Spinal cord (tissue), 10 donors: ENCODE results near the gene VPS37B. TPM values are rescaled to one million over a fixed set of nuclear protein-coding genes. Genes with fewer than 3 reads are reported as not detected.
"Not testable (repeated sequence)": the region's sequence is repeated elsewhere in the genome, so short reads cannot be mapped to it uniquely, and the experiment has no call there.

ENCODE experiments used
- DNase-seq, 6 donors: peaks; one replicate each; pipeline versions ENCODE4 v3.0.0 to v3.0.0-alpha.2; 2013 to 2015; ENCODE audit warnings: low spot score in 6 of 6, low read depth in 4 of 6
- H3K27ac ChIP-seq: one replicate; pipeline ENCODE4 v1.5.1; 2013; ENCODE audit warnings: low read depth, low read length, control low read depth
- H3K27me3 ChIP-seq: one replicate; pipeline ENCODE4 v1.6.1; 2013; ENCODE audit warnings: low read length; ENCODE audit not compliant: control insufficient read depth, insufficient read depth
- H3K36me3 ChIP-seq: one replicate; pipeline ENCODE4 v1.6.1; 2013; ENCODE audit warnings: low read length; ENCODE audit not compliant: control insufficient read depth, insufficient read depth
- H3K4me1 ChIP-seq: one replicate; pipeline ENCODE4 v1.6.1; 2013; ENCODE audit warnings: low read length; ENCODE audit not compliant: control insufficient read depth, insufficient read depth
- H3K4me3 ChIP-seq: one replicate; pipeline ENCODE4 v1.5.1; 2013; ENCODE audit warnings: low read depth, low read length, control low read depth
- H3K9me3 ChIP-seq: one replicate; pipeline ENCODE4 v1.6.1; 2013; ENCODE audit warnings: low read length; ENCODE audit not compliant: control insufficient read depth, insufficient read depth
- WGBS: methylation state at CpG from one replicate; pipeline ENCODE4 v1.1.5; 2013; ENCODE audit warnings: missing lambda C conversion rate; ENCODE audit not compliant: insufficient coverage; 5-methylcytosine and 5-hydroxymethylcytosine counted together
- polyA plus RNA-seq, 2 donors: library from polyadenylated mRNA; unstranded; fragments of 120-200 nt; gene quantifications; one replicate each; pipeline ENCODE4 v1.2.1, GENCODE V29; 2013; ENCODE audit not compliant: insufficient read length in 2 of 2
- total RNA-seq, 2 donors: library from RNA; depleted of rRNA in 1 of 2; stranded (reverse); fragments of 120-200 nt in 1 of 2; fragments of >200 nt in 1 of 2; gene quantifications; one replicate each; pipeline versions ENCODE4 v1.2.3 to v1.2.4, GENCODE V29; 2013 to 2014
- donor health status: healthy.

The VPS37B gene
- total and polyA plus RNA-seq, 4 donors, result 13.7 to 43.2 (median 32.0) TPM

DNA sequence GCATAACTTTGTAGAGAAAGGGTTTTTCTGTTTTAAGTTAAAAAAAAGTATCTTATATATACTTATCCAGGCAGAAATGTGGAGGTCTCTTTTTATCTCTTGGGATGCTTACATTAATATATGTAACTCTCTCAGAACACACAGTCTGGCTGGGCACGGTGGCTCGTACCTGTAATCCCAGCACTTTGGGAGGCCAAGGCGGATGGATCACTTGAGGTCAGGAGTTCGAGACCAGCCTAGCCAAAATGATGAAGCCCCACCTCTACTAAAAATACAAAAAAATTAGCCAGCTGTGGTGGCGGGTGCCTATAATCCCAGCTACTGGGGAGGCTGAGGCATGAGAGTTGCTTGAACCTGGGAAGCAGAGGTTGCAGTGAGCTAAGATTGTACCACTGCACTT is 19.6 kb downstream of the VPS37B start:
- not testable (repeated sequence) for H3K36me3 ChIP-seq, H3K9me3 ChIP-seq, H3K27me3 ChIP-seq, DNase-seq, H3K4me3 ChIP-seq
- Histone ChIP-seq H3K4me1 (peaks cover 61% of the 10 kb centered on the region), H3K27ac (peak overlapping the region; percentile 42)
- no CpG with 5 or more reads among the region's 5 CpGs for WGBS

DNA sequence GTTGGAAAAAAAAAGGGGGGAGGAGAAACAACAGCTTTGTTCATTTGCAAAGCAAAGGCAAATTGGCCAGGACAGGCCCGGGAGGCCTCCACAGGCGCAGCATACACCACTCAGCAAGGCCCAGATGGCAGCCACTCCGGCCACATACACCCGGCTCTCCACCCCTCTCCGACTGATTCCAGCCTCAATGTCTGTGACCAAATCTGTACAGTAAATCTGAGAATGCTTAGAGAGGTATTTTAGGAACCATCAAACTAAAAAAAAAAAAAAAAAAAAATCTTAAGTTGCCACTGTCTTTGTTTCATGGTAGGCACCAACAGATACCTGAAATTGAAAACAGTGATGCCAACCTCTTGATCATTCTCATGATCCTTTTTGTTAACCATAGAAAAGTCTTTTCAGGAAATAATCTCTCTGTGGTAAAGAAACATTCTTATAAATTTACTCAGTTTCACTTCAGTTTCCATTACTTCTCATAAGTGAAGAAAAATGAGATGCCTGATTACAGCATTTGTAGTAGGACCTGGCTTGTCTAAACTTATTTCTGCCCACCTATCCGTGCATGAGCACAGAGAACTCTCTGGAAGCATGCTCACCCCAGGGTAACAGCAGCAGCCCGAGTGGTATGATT is 20.2 kb downstream of the VPS37B start:
- DNase-seq, result no peak
- Histone ChIP-seq H3K36me3 (peaks cover 7% of the 10 kb centered on the region), H3K9me3 (no peaks in the 10 kb centered on the region), H3K4me1 (peaks cover 64% of the 10 kb centered on the region), H3K27me3 (no peaks in the 10 kb centered on the region), H3K27ac (peak overlapping the region; percentile 42), H3K4me3 (no peak overlapping the region)
- 50% methylated on average over 1 of the region's 7 CpGs for WGBS

DNA sequence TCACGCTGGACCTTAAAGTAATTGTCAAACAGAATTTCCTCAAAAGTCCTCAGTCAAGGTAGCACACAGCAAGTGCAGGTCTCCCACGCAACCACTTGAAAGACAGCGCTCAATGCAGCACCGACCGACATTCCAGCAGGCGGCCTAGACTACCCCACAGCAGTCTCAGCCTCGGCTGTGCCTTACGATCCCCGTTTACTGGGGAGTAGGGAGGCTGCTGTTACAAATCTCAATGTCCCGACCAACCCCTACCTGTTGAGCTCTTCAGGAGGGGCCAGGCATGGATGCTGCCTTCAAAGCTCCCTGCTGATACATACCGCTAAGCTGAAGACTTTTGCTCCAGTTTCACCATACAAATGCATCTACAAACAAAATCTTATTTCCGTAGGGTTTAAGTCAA is 21.8 kb downstream of the VPS37B start:
- Histone ChIP-seq H3K27me3 (no peaks in the 10 kb centered on the region), H3K36me3 (peaks cover 17% of the 10 kb centered on the region), H3K9me3 (no peaks in the 10 kb centered on the region), H3K27ac (no peak overlapping the region), H3K4me1 (peaks cover 58% of the 10 kb centered on the region), H3K4me3 (no peak overlapping the region)
- no peak for DNase-seq
- 87% methylated on average over 3 of the region's 12 CpGs for WGBS

DNA sequence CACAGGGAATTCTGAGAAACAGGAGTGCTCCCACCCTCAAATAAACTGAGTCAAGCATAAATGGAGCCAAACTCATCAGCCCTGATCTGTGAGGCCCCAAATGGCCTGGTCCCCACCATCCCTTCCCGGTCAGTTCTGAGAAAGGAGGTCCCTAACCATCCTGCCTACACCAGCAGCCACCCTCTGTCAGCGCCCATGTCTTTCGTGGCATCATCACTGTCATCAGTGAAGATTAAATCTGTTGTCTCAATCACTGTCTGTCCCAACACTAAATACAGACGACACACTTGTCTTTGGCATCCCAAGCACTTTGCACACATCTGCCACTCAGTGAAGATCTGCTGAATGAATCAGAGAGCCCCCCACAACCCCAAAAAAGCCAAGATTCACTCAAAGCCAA is 22.4 kb downstream of the VPS37B start:
- peak overlapping the region; percentile 87 for H3K27ac ChIP-seq

DNA sequence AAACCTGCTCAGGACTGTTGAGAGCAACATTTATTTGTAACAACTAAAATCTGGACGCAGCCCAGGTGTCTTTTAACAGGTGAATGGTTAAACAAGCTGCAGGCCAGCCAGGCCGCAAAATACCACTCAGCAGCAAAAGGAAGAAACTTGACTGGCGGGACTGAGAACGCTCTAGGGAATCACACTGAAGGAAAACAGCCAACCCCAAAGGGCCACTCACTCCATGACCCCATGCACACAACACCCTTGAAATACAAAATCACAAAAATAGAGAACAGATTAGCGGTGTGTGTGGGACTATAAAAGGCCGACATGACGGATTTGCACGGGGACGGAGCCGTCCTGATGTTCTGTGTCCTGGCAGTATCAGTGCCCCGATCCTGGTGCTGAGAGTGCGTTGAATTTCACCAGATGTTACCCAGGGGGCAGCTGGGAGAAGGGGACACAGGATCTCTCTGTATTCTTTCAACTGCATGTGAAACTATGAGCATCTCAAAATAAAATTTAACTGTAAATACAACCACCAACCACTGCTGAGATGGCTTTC is 23.0 kb downstream of the VPS37B start:
- H3K4me1 ChIP-seq, result peaks cover 57% of the 10 kb centered on the region
- whole genome bisulfite sequencing, result 41% methylated on average over 9 of the region's 12 CpGs
- no peaks in the 10 kb centered on the region for H3K9me3 ChIP-seq
- no peaks in the 10 kb centered on the region for H3K27me3 ChIP-seq
- DNase-seq, result no peak
- H3K36me3 ChIP-seq, result peaks cover 24% of the 10 kb centered on the region
- H3K27ac ChIP-seq, result peak overlapping the region; percentile 87
- H3K4me3 ChIP-seq, result no peak overlapping the region

More for the DNA sequence above, 22.4 kb downstream of the VPS37B start:
- 75% methylated on average over 4 of the region's 4 CpGs for WGBS
- no peak overlapping the region for H3K4me3 ChIP-seq
- peaks cover 57% of the 10 kb centered on the region for H3K4me1 ChIP-seq
- no peak for DNase-seq
- H3K9me3 ChIP-seq, result no peaks in the 10 kb centered on the region
- no peaks in the 10 kb centered on the region for H3K27me3 ChIP-seq
- H3K36me3 ChIP-seq, result peaks cover 19% of the 10 kb centered on the region

DNA sequence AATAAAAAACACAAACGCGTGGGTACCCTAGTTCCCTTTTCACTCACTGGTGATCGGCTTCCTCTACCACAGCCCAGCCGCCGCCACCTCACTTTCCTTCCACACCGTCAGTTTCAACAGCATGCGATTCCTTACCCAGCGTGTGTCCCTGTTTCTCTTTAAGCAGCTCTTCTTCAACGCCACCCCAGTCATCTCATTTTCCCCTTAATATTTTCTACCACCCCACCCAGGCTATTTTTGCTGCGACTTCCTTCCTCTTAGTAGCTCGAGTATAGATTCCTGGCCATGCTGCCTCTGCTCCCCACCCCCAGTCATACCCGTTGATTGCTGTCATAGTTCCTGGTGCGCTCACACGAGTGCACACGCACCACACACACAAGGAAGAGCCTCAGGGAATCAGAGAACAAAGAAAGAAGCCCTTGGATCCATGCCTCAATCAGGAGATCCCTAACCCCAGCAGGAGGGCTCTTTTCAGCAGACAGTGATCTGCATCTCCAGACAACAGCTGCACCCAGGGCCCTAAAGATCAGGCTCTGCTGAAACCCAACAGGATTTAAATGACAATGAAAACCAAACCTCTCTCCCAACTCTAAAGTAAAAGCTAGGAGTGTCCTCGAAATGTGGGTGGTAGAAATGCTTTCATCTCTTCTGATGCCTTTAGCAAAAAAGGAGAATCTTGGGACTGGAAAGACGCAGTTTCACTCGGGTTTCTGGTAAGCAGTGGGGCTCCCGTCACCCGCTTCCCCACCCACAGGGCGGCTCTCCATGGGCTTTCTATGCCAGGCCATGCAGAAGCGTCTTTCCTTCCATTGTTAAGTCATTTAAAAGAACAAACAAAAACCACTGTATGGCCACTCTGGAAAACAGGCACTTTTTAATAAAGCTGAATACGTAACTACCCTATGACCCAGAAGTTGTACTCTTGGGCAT is 23.8 kb downstream of the VPS37B start:
- 15% methylated on average over 19 of the region's 23 CpGs for WGBS
- Histone ChIP-seq H3K9me3 (no peaks in the 10 kb centered on the region), H3K27me3 (no peaks in the 10 kb centered on the region), H3K4me1 (peaks cover 57% of the 10 kb centered on the region), H3K27ac (peak overlapping the region; percentile 87), H3K36me3 (peaks cover 32% of the 10 kb centered on the region), H3K4me3 (peak overlapping the region; percentile 11)
- peak in 2 of 6 donors; percentile 86 to 93 for DNase-seq

DNA sequence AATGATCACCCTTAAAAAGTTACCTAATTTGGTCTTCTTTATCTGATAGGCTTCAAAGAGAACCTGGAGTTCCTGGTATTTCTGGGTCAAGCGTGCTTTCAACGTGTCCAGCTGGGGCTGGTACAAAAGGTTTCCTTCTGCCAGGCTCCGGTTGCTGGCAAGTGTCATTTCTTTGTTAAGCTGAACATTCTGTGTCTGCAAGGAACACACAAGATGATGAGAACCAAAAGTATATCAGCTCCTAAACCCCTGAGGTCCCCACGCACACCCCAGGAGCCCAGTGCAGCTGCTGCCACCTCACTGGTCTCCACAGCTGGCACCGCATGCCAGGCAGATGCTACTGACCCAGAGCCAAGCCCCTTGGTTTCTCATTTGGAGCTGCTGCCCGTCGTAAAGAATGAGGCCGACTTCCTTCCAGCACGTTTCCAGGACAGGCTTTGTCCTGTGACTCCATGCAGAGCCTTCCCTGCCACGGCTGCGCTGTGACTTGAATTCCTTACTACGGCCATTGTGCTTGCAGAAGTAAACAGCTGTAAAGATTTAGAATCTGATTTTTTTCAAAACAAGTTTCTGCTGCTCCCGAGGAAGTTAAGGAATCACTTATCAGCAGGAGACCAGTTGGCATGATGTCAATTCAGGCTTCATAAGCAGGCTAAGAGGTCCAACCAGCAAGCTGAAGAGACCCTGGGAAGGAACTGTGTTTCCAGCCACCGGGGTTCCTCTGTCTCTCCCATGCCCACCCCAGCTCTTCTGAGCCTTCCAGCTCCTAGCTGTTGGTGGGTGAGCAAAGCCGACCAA is 24.9 kb downstream of the VPS37B start:
- peaks cover 42% of the 10 kb centered on the region for H3K36me3 ChIP-seq
- no peaks in the 10 kb centered on the region for H3K27me3 ChIP-seq
- H3K4me3 ChIP-seq, result peak overlapping the region; percentile 12
- H3K9me3 ChIP-seq, result no peaks in the 10 kb centered on the region
- H3K27ac ChIP-seq, result peak overlapping the region; percentile 87
- WGBS, result 11% methylated on average over 14 of the region's 15 CpGs
- H3K4me1 ChIP-seq, result peaks cover 49% of the 10 kb centered on the region
- peak in 2 of 6 donors; percentile 80 to 85 for DNase-seq

DNA sequence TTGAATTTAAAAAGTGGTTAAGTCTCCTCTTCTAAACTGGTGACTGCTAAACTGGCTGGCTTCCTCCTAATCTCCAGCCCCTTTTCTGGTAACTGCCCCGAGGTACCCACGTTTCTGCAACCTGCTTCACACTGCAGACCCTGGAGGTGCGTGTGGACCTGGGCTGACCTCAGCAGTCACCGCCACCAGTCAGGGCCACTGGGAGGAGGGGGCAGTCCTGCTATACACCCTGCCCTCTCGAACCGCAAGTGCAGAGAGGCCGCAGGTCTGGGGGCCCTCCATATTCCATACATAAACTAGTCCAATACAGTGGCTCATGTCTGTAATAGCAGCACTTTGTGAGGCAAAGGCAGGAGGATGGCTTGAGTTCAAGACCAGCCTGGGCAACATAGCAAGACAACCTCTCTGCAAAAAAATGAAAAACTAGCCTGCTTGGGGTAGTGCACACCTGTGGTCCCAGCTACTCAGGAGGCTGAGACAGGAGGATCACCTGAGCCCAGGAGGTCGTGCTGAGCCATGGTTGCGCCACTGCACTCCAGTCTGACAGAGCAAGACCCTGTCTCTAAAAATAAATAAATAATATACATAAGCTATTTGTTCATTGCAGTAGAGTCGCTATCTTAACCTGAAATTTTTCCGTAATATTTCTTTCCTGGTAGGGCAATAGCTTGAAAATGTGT is 25.6 kb downstream of the VPS37B start:
- Histone ChIP-seq H3K4me3 (no peak overlapping the region), H3K27ac (peak overlapping the region; percentile 87), H3K36me3 (peaks cover 50% of the 10 kb centered on the region), H3K4me1 (peaks cover 53% of the 10 kb centered on the region), H3K27me3 (no peaks in the 10 kb centered on the region), H3K9me3 (no peaks in the 10 kb centered on the region)
- no peak for DNase-seq
- WGBS, result 98% methylated on average over 4 of the region's 11 CpGs
